Fibroblast of upper back skin (primary cell): ENCODE data around the gene MDGA2.
"Not testable (repeated sequence)": the region's sequence is repeated elsewhere in the genome, so short reads cannot be mapped to it uniquely, and the experiment has no call there.

Source experiments
- DNase-seq: peaks from one replicate; pipeline ENCODE4 v3.0.0-alpha.2; 2013

MDGA2 gene

DNA sequence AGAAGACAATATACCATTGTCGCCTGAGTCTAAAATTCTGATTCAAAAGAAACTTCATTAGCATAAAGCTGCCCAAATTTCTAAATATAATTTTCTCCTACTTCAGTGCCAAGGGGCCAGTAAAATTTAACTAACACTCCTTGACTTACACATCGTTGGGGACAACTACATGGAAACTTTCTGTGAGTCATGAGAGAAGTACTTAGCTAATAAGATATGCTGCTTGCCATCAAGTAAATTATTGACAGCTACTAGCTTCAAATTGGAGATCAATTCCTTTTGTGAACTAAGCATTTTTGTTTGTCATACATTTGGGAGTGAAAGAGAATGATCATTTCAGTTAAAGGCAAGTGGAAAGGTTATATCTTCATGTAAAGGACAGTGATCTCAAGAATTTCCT is 373.3 kb downstream of the MDGA2 start:
- no peak for DNase-seq

DNA sequence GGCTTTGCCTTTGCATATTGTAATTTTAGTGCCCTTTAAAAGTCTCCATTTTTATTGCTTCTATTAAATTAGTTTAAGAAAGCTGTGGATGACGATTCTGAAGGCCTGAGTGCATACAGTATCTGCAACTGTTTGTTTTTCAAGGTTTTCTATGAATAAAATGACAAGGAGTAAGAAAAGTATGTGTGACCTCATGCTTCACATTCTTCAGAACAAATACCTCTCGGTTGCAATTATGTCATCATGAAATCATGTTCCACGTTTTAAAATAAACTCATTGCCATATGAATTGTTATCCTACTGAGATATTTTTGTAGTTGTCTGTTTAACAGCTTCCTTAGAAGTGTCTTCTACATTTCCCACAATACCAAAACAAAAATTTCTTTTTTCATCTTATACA is 374.6 kb downstream of the MDGA2 start:
- DNase-seq = peak; percentile 2

DNA sequence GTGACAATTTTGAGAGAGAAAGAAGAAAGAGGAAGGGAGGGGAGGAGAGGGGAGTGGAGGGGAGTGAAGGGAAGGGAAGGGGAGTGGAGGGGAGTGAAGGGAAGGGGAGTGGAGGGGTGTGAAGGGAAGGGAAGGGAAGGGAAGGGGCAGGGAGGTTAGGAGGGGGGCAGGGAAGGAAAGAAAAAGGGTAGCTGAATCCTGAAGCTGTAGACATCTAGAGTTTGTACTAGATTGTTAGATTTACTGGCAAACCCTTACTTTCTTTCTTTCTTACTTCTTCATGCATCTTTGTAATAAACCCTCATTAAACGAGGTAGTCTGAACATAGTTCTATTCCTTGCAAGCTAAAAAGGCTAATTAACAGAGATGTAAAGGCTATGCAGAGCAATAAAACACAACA is 378.0 kb downstream of the MDGA2 start:
- no peak for DNase-seq

DNA sequence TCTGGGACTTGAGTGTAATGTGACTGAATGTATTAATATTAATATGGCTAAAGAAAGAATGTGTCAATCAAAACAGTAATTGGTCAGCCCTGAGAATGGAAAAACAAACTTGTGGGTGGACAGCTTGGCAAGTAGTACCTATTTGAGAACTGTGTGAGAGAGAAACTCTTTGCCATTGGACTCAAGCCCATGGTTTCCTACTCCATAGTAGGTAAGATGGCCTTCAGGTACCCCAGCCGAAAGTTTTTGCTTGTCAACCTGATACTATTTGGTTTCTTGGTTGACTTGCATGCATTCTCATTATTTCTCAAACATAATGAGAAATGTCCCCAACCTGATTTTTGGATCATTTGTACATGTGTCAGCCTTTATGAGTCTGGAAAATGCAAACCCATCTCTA is 391.1 kb downstream of the MDGA2 start:
- no peak for DNase-seq

DNA sequence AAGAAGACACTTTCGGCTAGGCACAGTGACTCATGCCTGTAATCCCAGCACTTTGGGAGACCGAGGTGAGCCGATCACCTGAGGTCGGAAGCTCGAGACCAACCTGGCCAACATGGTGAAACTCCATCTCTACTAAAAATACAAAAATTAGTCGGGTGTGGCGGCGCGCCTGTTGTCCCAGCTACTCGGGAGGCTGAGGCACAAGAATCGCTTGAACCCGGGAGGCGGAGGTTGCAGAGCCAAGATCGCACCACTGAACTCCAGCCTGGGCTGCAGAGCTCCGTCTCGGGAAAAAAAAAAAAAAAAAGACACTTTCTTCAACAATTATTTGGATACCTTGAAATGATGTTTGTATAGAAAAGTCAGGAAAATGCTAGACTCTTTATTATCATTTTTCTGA is 393.6 kb downstream of the MDGA2 start:
- DNase-seq = not testable (repeated sequence)

DNA sequence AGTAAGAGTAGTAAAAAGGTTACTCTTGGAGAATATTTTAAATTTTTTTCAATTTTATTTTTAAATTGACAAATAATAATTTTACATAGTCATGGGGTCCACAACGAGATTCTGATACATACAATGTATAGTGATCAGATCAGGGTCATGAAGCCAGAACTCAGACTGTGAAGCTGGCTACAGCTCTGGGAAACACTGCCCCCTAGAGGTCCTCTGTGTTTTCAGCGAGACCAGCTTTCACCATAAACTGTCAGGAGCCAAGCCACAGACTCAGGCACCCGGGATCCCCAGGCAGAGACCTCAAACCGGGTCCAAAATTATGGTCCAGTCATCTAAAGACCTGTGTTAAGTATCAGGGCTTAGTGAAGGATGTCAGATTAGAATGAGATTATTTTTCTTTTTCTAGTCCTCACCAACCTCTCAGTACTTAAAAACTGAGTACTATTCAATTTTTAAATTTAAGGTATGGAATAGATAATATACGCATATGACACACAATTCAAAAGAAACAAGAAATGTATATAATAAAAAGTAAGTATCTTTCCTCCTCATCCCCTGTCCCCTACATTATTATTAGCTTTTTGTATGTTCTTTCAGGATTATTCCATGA is 397.1 kb downstream of the MDGA2 start:
- peak; percentile 61 for DNase-seq

DNA sequence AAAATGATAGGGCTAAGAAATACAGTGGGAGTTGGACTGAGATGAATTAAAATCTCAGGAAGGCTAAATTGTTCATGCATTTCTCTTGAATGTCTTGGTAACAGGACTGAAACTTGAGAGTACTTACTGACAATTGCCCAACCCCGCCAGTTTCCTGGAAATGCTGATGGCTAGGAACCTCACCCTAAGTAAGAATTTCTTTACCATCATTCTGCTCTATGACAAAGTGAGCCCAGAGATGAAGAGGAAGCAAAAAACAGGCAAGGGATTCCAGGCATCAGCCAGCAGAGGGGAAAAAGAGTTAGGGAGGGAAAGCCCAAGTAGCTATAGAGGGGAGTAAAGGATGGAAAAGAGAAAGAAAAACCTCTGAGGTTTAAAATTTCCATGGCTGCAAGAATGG is 397.7 kb downstream of the MDGA2 start:
- DNase-seq = peak; percentile 52

DNA sequence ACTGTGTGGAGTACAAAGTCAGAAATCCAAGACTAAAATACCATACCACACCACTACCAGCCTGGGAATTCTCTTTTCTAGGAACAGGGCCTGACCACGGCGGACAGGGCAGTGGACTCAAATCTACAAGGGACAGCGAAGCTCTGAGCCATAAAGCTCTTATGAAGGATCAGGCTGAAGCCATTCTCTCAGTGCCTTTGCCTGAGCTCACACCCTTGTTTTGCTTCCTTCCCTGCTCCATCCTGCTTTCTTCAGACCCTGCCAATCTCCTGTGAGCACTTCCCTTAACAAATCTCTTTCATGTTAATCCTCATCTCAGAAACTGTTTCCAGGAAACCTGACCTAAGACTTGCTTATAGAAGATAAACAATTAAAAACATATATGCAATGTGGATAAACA is 398.5 kb downstream of the MDGA2 start:
- DNase-seq = no peak

DNA sequence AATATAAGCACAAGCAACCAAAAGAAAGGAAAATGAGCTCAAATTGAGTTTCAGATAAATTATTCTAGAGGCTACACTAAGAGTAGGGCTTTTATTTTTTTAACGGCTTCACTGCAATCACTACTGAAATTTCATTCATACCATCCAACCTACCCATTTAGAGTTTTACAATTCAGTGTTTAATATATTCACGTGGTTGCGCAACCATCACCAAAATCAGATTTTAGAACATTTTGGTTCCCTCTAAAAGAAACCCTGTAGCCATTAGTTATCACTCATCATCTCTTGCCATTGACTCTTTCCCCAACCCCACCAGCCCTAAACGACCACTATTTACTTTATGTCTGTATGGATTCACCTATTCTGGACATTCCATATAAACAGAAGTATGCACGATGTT is 401.5 kb downstream of the MDGA2 start:
- no peak for DNase-seq

DNA sequence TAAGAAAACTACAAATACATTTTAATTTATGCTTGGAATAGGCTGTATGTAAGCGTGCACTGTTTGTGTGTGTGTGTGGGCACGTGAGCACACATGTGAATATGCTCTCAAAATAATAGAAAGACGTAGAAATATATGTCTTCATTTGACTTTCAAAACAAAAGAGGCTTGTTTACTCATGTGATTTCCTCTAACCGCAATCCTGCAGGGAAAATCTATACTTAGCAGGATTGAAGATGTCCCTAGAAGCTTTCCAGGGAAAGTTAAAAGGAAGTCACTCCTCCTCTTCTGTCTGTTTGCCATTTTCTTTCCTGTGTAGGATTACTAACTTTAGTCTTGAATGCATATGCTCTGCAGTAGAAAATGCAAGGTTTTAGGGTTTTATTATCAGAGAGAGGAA is 404.7 kb downstream of the MDGA2 start:
- peak; percentile 2 for DNase-seq

DNA sequence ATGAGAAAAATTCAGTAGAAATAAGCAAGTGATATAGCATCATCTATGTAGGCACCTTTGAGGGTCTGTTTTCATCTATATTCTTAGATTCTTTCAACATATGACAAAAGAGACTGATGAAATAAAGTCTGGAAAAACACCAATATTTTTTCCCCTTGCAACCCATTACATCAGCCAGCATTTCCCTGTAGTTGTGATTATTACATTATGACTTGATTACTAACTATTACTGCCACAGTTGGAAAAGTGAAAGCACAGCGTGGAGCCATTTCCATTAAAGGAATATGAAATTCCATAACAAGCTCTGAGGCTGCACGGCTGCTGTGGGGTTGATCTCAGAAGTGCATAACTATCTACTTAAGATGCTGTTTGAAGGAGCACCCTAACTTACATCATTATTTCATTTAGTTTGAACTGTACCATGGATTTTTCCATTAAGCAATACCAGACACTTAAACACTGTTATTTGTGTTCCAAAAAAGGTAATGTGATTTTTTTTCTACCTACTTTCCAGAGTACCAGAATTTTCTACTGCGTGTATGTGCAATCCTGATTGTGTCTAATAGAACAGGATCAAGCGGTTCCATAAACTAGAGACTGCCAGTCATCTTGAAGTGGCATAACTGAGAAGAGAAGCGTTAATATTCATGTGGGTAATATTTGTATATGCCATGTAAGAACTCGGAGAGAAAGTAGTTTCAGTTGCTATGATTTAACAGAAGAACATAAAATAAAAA is 405.5 kb downstream of the MDGA2 start:
- DNase-seq = peak; percentile 88

DNA sequence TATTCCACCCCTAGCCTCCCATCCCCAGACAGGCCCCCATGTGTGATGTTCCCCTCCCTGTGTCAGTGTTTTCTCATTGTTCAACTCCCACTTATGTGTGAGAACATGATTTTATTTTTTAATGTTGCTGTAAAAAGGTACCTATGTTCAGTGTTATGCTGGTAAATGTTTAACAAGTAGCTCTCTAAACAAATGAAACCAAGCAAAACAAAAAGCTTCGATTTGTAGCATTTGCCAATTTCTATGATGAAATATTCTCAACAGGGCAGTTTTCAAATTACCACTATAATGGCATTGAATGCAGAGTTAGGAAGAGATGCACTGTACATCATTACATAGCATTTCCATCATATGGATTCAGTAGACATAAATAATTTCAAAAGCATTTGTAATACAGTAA is 410.6 kb downstream of the MDGA2 start:
- no peak for DNase-seq

DNA sequence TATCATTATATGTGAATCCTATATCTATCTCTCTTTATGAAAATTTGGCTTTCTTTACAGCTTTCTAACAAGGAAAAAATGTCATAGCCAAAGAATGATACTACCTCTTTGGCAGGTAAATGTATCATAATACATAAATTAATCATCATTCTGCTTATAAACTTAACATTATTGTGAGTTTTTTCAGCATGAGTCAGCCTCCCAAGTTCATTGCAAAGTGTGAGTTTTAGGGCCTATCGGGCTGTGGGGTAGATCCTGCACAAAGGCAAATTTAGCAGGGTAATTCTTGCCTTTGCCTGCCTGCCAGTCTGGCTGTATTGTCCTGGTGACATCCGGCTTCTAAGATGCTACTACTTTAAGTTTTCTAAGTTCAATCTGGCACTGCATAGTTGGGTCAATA is 412.6 kb downstream of the MDGA2 start:
- peak; percentile 24 for DNase-seq

DNA sequence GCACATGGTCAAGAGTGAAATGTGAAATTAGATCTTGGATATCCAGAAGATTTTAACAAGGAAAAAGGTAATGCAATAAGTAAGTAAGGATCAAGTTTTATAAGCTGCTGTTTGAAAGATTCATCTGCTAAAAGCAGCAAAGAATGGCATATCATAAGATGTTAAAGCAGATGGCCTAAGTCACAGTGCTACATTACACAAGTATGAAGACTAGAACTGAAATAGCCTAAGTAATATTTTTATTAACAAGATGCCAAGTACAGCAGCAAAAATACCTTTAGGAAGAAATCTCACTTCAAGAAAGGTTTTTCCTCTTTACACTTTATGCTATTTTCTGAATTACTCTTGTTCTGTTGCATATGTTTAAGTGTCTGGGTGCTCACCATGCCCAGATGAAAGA is 414.1 kb downstream of the MDGA2 start:
- no peak for DNase-seq

DNA sequence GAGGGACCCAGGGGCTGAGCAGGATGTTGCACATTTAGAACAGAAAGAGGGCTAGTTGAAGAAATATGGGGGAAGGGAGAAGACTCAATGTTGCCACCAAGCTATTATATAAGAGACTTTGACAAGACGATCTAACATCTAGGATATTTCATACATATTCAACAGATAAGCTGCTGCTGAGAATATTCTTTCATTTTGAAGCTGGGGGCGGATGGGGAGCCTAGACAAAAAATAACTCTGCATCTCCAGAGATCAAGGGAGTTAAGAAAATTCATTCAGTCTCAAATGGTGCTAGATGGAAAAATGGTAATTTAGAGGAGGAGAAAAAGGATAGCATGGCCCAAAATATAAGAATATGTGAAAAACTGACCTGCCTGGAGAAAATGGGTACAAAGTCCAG is 415.6 kb downstream of the MDGA2 start:
- DNase-seq = no peak

DNA sequence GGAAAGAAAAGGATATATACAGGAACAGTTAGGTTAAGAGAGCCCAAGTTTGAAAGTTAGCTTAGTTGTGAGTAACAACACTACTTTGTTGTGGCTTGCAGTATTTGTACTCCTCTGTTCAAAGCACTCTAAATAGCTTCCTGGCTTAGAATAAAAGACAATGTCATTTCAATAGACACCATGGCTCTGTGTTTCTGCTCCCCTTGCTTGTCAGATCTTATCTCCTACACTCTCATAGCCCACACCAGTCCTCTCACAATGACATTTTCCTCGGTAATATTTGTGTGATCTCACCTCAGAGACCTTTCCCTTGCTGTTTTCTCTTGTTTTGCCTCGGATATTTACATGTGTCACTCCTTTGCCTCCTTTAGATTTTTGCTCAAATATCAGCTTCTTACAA is 418.4 kb downstream of the MDGA2 start:
- DNase-seq = no peak

DNA sequence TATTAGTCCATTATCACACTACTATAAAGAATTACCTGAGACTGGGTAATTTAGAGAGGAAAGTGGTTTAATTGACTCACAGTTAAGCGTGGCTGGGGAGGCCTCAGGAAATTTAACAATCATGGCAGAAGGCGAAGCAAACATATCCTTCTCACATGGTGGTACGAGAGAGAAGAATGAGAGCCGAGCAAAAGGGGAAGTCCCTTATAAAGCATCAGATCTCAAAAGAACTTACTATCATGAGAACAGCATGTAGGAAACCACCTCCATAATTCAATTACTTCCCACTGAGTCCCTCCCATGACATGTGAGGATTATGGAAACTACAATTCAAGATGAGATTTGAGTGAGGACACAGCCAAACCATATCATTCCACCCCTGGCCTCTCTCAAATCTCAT is 422.6 kb downstream of the MDGA2 start:
- no peak for DNase-seq

DNA sequence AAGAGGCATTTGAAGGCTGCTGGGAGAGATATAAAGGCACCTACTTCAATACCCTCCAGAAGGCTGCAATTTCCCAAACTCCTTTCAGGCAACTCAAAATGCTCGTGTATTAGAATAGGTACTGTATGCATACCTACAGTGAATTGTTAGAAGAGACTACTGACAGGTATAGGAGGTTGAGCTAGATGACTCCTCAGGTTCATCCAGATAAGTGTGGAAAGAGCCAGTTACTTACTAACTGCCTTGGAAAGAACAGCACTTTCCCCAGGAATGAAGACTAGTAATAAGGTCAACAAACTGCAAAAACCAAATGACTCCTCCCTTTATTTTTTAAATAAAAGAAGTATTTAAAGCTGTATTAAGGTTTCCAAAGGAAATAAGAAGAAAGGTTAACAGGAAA is 429.0 kb downstream of the MDGA2 start:
- no peak for DNase-seq

DNA sequence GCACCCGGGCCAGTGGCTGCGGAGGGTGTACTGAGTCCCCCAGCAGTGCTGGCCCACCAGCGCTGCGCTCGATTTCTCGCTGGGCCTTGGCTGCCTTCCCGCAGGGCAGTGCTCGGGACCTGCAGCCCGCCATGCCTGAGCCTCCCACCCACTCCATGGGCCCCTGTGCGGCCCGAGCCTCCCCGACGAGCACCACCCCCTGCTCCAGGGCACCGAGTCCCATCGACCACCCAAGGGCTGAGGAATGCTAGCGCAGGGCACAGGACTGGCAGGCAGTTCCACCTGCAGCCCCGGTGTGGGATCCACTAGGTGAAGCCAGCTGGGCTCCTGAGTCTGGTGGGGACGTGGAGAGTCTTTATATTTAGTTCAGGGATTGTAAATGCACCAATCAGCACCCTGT is 432.8 kb downstream of the MDGA2 start:
- DNase-seq = not testable (repeated sequence)

DNA sequence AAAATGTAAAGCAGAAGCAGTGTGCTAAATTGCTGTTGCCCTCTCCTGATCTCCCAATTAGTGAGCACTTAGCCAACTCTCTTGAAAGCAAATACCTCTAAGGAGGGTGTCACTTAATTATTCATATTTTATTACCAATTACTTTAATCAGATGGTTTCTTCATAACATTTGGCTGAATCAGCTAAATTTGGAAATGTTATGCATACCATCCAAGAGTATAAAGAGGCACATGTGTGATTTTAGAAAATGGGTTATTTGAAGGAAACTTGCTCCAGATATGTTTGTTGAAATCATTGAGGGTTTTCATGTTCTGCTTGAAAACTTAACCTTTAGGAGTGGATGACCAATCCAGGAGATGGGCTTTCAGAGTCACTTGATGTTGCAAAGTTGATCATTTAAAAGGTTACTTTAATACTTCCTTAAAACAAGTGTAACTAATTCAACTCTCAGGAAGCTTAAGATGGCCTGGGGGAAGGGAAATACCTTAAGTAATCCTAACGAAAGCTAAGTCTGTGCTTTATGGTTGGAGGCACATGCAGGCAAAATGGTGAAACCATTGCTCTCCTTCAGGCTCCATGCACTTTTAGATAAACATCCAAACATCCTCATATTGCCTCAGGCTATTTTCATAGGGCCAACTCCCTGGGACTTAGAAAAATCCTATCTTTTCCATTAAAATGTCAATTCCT is 434.5 kb downstream of the MDGA2 start:
- no peak for DNase-seq

DNA sequence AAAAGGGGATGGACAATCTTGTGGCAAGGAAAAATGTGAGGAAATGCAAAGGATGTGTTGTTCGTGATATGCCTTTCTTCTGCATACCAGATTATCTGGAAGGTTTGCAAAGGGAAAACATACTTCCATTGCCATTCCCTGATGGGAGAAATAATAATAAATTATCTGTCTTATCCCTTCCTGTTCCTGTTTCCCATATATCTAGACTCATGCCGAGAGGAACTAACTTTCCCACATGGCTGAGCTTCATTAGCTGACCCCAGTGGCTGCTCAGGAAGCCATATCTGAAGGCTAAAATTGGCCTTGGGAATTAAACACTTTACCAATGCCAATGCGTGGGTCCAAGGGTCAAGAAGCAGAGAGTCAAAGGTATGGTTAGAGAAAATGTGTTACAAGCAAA is 439.8 kb downstream of the MDGA2 start:
- DNase-seq = no peak

DNA sequence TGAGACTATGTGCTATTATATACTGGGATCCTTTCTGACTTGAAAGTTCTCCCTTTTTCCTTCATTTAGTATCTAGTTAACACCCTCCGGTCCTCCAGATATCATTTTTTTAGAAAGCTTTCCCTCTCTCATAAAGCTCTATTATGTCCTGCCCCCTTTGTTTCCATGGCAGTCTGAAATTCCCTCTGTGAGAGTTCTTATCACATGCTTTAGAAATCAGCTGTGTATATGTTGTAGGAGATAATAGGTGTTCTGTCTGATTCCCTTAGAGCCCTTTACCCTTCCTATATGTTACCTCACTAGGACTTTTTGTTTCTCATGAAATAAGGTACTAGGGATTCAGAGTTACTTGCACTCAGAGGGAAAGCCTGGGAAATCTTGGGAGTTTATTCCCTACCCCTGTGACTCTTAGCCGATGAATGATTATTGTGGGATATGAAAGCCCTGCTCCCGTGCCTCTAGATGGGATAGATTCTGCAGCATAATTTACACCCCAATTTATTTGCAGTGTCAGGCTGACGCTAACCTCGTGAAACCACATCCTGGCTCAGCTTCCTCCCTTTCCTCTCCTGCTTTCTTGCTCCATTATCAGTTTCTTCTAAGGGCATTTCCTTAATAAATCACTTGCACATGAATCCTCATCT is 448.4 kb downstream of the MDGA2 start:
- peak; percentile 50 for DNase-seq

DNA sequence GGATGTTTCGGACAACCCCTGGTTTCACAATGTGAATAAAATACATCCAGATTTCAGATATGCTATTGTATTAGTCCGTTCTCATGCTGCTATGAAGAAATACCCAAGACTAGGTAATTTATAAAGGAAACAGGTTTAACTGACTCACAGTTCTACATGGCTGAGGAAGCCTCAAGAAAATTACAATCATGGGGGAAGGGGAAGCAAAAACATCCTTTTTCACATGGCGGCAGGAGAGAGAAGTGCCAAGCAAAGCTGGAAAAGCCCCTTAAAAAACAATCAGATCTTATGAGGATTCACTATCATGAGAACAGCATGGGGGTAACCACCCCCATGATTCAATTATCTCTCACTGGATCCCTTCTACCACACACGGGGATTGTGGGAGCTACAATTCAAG is 451.7 kb downstream of the MDGA2 start:
- DNase-seq = no peak

DNA sequence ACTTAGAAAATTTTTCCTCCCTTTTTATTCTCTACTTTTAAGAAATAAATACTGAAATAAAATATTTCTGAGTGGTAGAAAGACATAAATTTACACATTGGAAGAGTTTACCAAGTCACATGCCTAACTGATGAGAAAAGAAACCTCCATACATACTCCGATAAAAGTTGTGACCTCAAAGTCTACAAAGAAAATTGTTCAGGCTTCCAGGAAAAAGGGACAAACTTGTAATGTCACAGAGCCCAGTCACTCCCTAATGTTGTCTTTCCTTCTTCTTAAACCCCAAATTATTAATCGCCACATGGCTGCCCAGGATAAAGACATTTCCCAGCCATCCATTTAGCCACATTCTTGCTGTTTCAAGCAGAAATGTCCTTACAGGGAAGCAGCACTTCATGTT is 455.3 kb downstream of the MDGA2 start:
- no peak for DNase-seq
